ENCODE results near the gene PFKFB1.

Gene PFKFB1

GRCh38 chrX:54934890-54935289, 59.1 kb downstream of the PFKFB1 start:
- FAIRE-seq (no peak), DNase-seq (ENCODE audit: insufficient read length, low spot score) (no peak)
- TF ChIP-seq CTCF (IDR thresholded peaks at IDR 0.05; ENCODE audit: insufficient read depth, missing control alignments), result no peak

- DNase-seq (ENCODE audit: insufficient read length, low spot score) (no peak), FAIRE-seq (no peak)
- no peak for TF ChIP-seq CTCF (IDR thresholded peaks at IDR 0.05; ENCODE audit: insufficient read depth, missing control alignments)
Observed at GRCh38 chrX:54934058-54934457, 59.9 kb downstream of the PFKFB1 start.

GRCh38 chrX:54933150-54933826, 60.7 kb downstream of the PFKFB1 start:
- DNase-seq (ENCODE audit: insufficient read length, low spot score), result no peak
- no peak for FAIRE-seq
- TF ChIP-seq CTCF (IDR thresholded peaks at IDR 0.05; ENCODE audit: insufficient read depth, missing control alignments), result no peak

GRCh38 chrX:54931107-54931506, 62.9 kb downstream of the PFKFB1 start:
- TF ChIP-seq CTCF (IDR thresholded peaks at IDR 0.05; ENCODE audit: insufficient read depth, missing control alignments), result no peak
- DNase-seq (ENCODE audit: insufficient read length, low spot score) (no peak), FAIRE-seq (no peak)

GRCh38 chrX:54930291-54931049, 63.5 kb downstream of the PFKFB1 start:
- no peak for FAIRE-seq
- no peak for TF ChIP-seq CTCF (IDR thresholded peaks at IDR 0.05; ENCODE audit: insufficient read depth, missing control alignments)
- DNase-seq (ENCODE audit: insufficient read length, low spot score), result no peak

- DNase-seq (ENCODE audit: insufficient read length, low spot score) (no peak), FAIRE-seq (no peak)
- no peak for TF ChIP-seq CTCF (IDR thresholded peaks at IDR 0.05; ENCODE audit: insufficient read depth, missing control alignments)
Observed at GRCh38 chrX:54928876-54929275, 65.1 kb downstream of the PFKFB1 start.

- TF ChIP-seq CTCF (IDR thresholded peaks at IDR 0.05; ENCODE audit: insufficient read depth, missing control alignments), result no peak
- no peak for FAIRE-seq
- DNase-seq (ENCODE audit: insufficient read length, low spot score), result no peak
Observed at GRCh38 chrX:54926978-54927377, 67.0 kb downstream of the PFKFB1 start.
